Fibroblast of the aortic adventitia (primary cell): ENCODE data around the gene TTC19. TPM values are rescaled to one million over a fixed set of nuclear protein-coding genes. Genes with fewer than 3 reads are reported as not detected.
A peak's percentile ranks its signal among the peaks of the same experiment; 100 is the strongest.

Source experiments
- DNase-seq: peaks from one replicate; pipeline ENCODE4 v3.0.0-alpha.2; 2010; ENCODE audit warnings: low read depth
- H3K4me3 ChIP-seq: 2 replicates; pipeline ENCODE4 v1.5.1; 2011; ENCODE audit warnings: low read depth, mild to moderate bottlenecking, control low read depth, low read length, moderate library complexity
- total RNA-seq: library from RNA; depleted of rRNA; stranded (reverse); fragments of >200 nt; gene quantifications from 2 replicates; pipeline ENCODE4 v1.2.3, GENCODE V29; 2012; ENCODE audit warnings: low replicate concordance
- TF ChIP-seq, protein P1 (sequence below): IDR thresholded peaks from 2 replicates; pipeline ENCODE4 v1.5.1; 2011; ENCODE audit warnings: mild to moderate bottlenecking, low read length, control low read depth, inconsistent platforms; ENCODE audit not compliant: insufficient read depth

TTC19 gene
- total RNA-seq, 1 donor: 21.4 TPM

DNA sequence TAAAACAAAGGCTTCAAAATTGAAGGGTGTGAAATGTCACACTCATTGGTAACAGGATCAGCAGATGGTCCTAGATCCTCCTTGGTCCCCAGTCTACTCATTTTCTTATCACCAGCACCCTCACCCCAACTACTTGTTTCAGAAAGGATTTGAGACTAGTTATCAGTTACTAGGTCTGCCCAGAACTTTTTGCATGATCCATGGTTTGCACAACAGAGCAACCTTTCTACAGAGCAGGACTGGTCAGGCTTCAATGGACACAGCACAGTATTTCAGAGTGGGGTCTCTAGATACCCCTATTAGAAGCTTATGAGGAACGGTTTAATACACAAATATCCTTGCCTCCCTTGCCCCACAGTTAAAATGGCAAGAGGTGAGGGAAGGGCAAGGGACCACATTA, 25.6 kb downstream of the TTC19 start:
- TF ChIP-seq, protein P1, sequence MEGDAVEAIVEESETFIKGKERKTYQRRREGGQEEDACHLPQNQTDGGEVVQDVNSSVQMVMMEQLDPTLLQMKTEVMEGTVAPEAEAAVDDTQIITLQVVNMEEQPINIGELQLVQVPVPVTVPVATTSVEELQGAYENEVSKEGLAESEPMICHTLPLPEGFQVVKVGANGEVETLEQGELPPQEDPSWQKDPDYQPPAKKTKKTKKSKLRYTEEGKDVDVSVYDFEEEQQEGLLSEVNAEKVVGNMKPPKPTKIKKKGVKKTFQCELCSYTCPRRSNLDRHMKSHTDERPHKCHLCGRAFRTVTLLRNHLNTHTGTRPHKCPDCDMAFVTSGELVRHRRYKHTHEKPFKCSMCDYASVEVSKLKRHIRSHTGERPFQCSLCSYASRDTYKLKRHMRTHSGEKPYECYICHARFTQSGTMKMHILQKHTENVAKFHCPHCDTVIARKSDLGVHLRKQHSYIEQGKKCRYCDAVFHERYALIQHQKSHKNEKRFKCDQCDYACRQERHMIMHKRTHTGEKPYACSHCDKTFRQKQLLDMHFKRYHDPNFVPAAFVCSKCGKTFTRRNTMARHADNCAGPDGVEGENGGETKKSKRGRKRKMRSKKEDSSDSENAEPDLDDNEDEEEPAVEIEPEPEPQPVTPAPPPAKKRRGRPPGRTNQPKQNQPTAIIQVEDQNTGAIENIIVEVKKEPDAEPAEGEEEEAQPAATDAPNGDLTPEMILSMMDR: no peak
- no peak for DNase-seq
- no peak overlapping the region for H3K4me3 ChIP-seq

DNA sequence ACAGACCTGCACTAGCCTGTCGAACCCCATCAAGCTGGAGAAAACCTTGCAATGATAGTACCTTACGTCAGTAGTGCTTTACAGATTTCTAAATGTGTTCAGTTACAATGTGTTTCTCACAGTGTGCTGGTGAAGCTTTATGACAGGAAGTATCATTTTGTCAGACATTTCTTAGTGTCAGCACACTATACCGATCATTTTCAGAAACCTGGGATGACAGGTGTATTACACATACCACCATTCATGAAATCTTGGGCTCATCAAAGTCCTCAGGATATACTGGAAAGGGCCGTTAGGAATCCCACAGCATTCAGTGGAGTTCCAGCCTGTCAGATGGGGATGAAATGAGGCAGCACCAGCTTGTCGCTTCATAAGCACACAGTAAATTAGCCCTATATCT, 27.3 kb downstream of the TTC19 start:
- TF ChIP-seq, protein P1: no peak

DNA sequence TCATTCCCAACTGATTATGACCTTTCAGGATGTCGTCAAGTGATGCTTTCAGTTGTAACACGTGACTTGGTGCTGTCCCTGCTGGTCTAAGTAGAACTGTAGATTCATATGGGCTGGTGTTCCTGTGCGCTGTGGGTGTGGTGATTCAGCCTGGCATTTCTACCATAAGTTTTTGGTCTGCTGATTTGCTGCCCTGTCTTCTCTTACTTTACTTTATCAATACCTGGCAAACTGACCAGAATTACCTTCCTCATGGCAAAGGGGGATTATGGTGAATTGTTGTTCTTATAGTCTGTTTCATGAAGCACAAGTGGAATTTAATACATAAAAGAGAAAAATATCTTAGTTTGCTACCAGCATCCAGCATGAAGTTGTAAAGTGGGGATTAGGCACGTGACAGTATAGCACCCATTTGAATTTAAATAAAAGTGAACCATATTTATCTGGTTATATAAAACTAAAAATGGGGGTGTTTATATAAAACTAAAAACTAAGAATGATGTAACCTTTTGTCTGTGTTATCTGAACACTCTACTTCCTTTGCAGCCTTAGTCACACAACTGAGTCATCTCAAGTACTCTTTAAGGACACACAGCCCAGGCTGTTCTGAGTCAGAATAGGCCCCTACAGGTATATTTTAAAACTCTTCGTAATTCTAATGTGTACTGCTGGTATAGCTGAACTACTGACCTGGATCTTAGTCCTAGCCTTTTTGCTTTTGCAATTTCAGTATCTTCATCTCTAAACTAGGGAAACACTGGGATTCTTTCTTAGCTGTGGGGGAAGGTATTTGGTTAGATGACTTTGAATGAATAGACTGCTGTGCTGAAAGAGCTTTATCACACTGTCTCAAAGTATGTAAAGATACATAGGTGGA, 28.3 kb downstream of the TTC19 start:
- H3K4me3 ChIP-seq: no peak overlapping the region
- TF ChIP-seq, protein P1: no peak
- DNase-seq: peak; percentile 93

More for the DNA sequence above, 27.3 kb downstream of the TTC19 start:
- DNase-seq: no peak
- H3K4me3 ChIP-seq: no peak overlapping the region

DNA sequence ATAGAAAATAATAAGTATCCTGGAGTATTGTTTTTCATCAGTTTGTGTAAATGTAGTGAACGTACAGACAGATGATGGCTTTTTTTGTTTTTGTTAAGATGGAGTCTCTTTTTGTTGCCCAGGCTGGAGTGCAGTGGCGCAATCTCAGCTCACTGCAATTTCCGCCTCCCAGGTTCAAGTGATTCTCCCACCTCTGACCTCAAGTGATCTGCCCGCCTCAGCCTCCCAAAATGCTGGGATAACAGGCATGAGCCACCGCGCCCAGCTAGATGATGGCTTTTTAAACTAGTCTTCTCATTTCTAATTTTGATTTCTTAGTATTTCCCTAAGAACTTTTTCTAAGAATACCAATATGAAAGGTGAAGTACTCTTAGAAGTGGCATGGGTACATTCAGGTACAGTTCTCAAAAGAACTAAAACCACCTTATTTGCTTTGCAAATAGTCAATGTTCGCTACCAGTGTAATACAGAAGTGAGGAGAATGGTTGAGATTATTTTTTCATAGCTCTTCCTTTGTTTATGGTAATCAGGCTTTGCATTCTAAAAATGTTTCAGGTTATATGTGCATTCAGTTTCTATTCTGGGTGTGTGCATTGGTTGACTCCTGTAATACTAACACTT, 34.2 kb downstream of the TTC19 start:
- TF ChIP-seq, protein P1: no peak
- no peak for DNase-seq
- no peak overlapping the region for H3K4me3 ChIP-seq

DNA sequence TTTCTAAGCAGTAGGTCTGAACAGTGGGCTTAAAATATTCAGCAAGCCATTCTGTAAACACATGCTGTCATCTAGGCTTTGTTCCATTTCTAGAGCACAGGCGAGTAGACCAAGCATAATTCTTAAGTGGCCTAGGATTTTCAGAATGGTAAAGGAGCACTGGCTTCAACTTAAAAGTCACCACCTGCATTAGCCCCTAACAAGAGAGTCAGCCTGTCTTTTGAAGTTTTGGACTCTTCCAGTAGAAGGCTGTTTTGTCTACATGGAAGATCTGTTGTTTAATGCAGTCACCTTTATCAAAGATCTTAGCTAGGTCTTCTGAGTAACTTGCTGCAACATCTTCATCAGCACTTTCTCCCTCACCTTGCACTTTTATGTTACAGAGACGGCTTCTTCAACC, 36.6 kb downstream of the TTC19 start:
- H3K4me3 ChIP-seq: no peak overlapping the region
- DNase-seq: no peak
- TF ChIP-seq, protein P1: no peak

DNA sequence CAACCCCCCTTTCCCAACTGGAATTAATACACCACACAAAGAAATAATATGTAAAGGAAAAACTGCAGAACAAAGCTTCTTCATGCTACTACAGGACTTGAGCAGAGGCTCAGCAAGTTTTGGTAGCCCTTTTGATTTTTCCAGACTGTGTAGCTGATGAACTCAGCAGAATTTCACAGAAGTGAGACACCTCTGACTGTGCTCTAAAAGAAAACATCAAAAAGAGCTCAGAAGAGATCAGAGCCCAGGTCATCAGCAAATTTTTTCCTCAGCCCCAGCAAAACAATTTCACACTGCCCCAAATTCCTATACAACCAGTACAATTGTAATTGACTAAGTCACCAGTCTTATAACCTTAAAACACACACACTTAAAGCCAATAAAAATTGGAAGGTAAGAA, 38.0 kb downstream of the TTC19 start:
- TF ChIP-seq, protein P1: no peak
- peak; percentile 19 for DNase-seq
- no peak overlapping the region for H3K4me3 ChIP-seq
